Tibial artery (tissue), 4 donors: Measurements from ENCODE around the gene MIOS.

Source experiments
- DNase-seq, 2 donors: peaks; one replicate each; pipeline ENCODE4 v3.0.0-alpha.2; 2019
- H3K27ac ChIP-seq, 2 donors: fragments of 200-600 bp; sonication (generic) in 1 of 2; 1 replicate in 1 of 2; 2 replicates in 1 of 2; pipeline ENCODE4 v1.5.1; 2018 to 2019; ENCODE audit warnings: mild to moderate bottlenecking in 1 of 2
- H3K27me3 ChIP-seq, 2 donors: fragments of 200-600 bp; sonication (generic) in 1 of 2; one replicate each; pipeline versions ENCODE4 v1.5.1 to v1.6.0; 2016 to 2019
- H3K36me3 ChIP-seq, 3 donors: fragments of 200-600 bp; sonication (generic) in 2 of 3; one replicate each; pipeline ENCODE4 v1.5.1; 2016 to 2019; ENCODE audit warnings: mild to moderate bottlenecking in 2 of 3
- H3K4me1 ChIP-seq, 4 donors: fragments of 200-600 bp; sonication (generic) in 2 of 4; 1 replicate in 3 of 4; 2 replicates in 1 of 4; pipeline ENCODE4 v1.5.1; 2016 to 2019
- H3K4me3 ChIP-seq, 2 donors: fragments of 200-600 bp; sonication (generic) in 1 of 2; 1 replicate in 1 of 2; 2 replicates in 1 of 2; pipeline ENCODE4 v1.5.1; 2018 to 2019; ENCODE audit warnings: mild to moderate bottlenecking in 2 of 2
- H3K9me3 ChIP-seq, 3 donors: fragments of 200-600 bp; sonication (generic) in 1 of 3; one replicate each; pipeline ENCODE4 v1.5.1; 2016 to 2019
- CTCF ChIP-seq, 2 experiments: fragments of 200-600 bp in 1 of 2; fragments of 450-650 bp in 1 of 2; IDR thresholded peaks; one replicate each; pipeline ENCODE4 v1.5.1; 2017 to 2019; ENCODE audit warnings: antibody characterized with exemption in 2 of 2, mild to moderate bottlenecking in 1 of 2, moderate library complexity in 1 of 2
- intact Hi-C: fragments of 100-400 bp; cut with DNase I; formaldehyde crosslinking; loops from one replicate; pipeline ENCODE4 v1.15.0; 2023; ENCODE audit warnings: low total_unique reads

The MIOS gene

DNA sequence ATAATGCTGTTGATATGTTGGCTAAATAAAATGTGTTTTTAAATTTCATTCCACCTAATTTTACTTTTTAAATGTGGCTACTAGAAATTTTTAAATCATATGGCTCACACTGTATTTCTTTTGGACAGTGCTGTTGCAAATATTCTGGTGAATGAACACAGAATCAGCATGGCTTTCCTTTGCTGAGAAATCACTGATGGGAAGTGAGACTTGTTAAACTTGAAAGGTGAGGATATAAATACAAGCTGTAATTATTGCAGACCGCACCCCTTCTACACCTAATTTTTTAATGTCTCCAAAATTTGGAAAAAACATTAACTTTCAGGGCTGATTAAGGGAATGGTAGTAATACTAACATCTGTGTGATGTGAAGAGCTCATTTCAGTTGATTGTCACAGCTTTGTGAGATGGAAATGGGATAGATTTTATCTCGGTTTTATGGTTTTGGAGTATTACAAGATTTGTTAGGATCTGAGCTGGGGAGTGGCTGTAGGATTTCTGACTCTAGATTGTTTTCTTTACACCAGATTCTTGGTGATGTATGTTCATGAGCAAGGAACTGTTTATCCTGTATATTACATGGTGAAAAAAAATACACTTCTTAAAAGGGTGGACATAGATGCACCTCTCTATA lies 1.3 kb downstream of the MIOS start:
- peak overlapping the region; percentile 88 to 94 for H3K27ac ChIP-seq
- peaks cover 0 to 7% (median 0%) of the 10 kb centered on the region in 3 donors for H3K36me3 ChIP-seq
- H3K4me3 ChIP-seq, result peak overlapping the region; percentile 74 to 84
- no peak for TF ChIP-seq CTCF (IDR thresholded peaks at IDR 0.05)
- H3K9me3 ChIP-seq, result no peaks in the 10 kb centered on the region
- intact Hi-C loops, result no loop called here
- peaks cover 0 to 26% (median 18%) of the 10 kb centered on the region in 4 donors for H3K4me1 ChIP-seq
- no peak for DNase-seq
- H3K27me3 ChIP-seq, result no peaks in the 10 kb centered on the region

DNA sequence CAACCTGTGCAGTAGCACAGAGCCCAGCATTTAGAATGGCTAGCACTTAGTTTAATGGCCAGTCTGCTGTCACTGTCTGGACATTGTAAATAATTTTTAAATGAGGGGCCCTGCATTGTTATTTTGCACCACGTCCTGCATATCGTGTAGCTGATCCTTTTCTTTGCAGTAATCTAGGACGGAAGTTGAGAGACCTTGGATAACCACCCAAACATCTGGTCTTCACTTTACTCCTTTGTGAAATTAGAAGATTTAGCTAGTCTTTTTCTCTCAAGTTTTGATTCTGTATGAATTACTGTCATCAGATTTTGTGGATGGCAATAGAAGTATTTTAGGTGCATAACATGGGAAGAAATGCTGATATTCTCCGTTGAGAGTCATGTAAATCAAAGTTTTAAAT lies 1.9 kb downstream of the MIOS start:
- peaks cover 0 to 26% (median 18%) of the 10 kb centered on the region in 4 donors for H3K4me1 ChIP-seq
- no peak overlapping the region for H3K27ac ChIP-seq

DNA sequence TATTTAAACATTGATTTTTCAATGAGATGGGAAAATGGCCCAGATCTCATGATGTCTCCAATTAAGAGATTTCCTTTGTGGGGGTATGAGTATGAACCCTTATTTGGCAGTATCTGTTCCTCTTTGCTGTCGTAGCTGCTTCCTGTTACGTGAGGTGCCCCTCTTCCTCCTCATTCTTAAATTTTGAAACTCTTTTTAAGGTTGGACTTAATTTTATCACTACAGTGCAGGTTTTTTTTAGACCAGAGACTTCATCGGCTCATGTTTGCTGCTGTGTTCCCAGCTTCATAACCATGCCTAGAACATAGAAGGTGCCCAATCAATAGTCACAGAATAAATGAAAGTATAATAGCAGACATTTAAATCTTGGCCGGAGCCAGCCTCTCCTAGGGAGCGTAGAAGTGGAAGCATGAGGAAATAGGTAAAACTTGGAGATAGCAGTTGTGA lies 2.4 kb downstream of the MIOS start:
- H3K4me3 ChIP-seq, result no peak overlapping the region
- intact Hi-C loops, result no loop called here
- H3K9me3 ChIP-seq, result no peaks in the 10 kb centered on the region
- no peak for TF ChIP-seq CTCF (IDR thresholded peaks at IDR 0.05)
- no peaks in the 10 kb centered on the region for H3K27me3 ChIP-seq
- H3K4me1 ChIP-seq, result peaks cover 0 to 26% (median 18%) of the 10 kb centered on the region in 4 donors
- no peak for DNase-seq
- H3K36me3 ChIP-seq, result peaks cover 0 to 8% (median 0%) of the 10 kb centered on the region in 3 donors
- H3K27ac ChIP-seq, result no peak overlapping the region

More for the DNA sequence above, 1.9 kb downstream of the MIOS start:
- H3K4me3 ChIP-seq, result no peak overlapping the region
- no peaks in the 10 kb centered on the region for H3K9me3 ChIP-seq
- H3K36me3 ChIP-seq, result peaks cover 0 to 8% (median 0%) of the 10 kb centered on the region in 3 donors
- no peak for TF ChIP-seq CTCF (IDR thresholded peaks at IDR 0.05)
- no peaks in the 10 kb centered on the region for H3K27me3 ChIP-seq
- intact Hi-C loops, result no loop called here
- DNase-seq, result no peak

DNA sequence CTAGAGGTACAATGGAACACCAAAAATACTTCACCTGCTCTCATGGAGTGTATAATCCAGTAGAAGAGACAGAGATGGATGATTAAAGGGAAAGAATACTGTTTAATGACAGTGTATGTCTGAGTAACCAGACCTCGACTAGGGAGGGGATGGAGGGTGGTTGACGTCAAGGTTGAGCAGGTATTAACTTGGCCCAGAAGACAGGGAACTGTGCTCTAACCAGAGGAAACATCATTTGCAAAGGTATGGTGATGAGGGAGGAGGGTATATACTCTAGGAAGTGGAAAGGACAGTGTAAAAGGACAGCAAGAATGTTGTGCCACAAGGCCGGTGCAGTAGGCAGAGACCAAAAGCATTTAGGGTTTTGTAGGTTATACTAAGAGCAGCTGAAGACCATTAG lies 2.9 kb downstream of the MIOS start:
- Histone ChIP-seq H3K27ac (no peak overlapping the region), H3K36me3 (peaks cover 0 to 8% (median 0%) of the 10 kb centered on the region in 3 donors), H3K4me1 (peaks cover 0 to 26% (median 18%) of the 10 kb centered on the region in 4 donors), H3K9me3 (no peaks in the 10 kb centered on the region), H3K27me3 (no peaks in the 10 kb centered on the region), H3K4me3 (no peak overlapping the region)
- no peak for TF ChIP-seq CTCF (IDR thresholded peaks at IDR 0.05)
- no peak for DNase-seq
- intact Hi-C loops, result no loop called here

DNA sequence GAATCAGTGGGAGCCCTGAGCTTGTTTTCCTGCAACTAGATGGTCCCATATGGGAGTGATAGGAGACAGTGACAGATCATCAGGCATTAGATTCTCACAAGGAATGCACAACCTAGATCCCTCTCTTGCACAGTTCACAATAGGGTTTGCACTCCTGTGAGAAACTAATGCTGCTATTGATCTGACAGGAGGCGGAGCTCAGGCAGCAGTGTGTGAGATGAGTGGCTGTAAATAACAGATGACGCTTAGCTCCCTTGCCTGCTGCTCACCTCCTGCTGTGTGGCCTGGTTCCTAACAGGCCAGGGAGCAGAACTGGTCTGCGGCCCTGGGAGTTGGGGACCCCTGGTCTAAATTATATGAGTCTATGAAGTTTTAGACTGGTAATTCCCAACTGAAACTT lies 3.9 kb downstream of the MIOS start:
- Histone ChIP-seq H3K9me3 (no peaks in the 10 kb centered on the region), H3K36me3 (peaks cover 0 to 8% (median 0%) of the 10 kb centered on the region in 3 donors), H3K27ac (no peak overlapping the region), H3K4me3 (no peak overlapping the region), H3K27me3 (no peaks in the 10 kb centered on the region), H3K4me1 (peaks cover 0 to 26% (median 18%) of the 10 kb centered on the region in 4 donors)
- DNase-seq, result no peak
- intact Hi-C loops, result no loop called here
- TF ChIP-seq CTCF (IDR thresholded peaks at IDR 0.05), result no peak
